ENCODE measurements around the gene PAQR7.

PAQR7 gene

DNA sequence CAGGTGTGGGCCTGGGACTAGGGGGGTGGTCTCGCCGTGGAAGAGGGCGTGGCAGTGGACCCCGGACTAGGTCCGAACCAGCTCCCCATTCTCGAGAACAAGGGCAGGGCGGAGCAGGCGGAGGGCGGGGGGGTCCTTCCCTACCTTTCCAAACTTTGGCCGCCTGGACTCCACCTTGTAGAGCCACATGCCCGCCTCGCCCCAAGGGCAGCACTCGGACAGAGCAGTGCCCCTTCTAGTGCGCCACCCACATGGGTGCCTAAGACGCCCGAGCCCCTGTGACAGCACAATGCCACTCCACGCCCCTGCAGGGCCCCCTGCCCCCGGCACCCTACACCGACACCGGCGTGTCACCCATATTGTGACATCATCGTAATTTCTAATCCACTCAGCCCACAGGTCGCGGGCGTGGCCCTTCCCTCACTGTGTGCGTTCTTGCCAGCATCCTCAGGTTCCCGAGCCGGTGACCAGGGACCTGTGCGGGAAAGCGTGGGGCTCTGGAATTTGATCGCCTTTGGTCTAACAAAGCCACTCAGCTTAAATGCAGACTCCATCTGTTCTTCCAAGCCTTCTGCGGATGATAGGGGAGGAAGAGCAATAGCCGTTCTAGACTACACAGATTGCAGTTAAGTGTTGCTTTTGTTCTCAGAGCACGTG lies 31.3 kb upstream of the PAQR7 start:
- Mint-ChIP-seq H3K4me1 (peaks cover 20% of the 10 kb centered on the region), H3K9me3 (no peaks in the 10 kb centered on the region), H3K4me3 (peak overlapping the region; percentile 93), H3K27ac (peak overlapping the region; percentile 80), H3K36me3 (no peaks in the 10 kb centered on the region), H3K27me3 (no peaks in the 10 kb centered on the region)
- peak; percentile 1 for ATAC-seq

DNA sequence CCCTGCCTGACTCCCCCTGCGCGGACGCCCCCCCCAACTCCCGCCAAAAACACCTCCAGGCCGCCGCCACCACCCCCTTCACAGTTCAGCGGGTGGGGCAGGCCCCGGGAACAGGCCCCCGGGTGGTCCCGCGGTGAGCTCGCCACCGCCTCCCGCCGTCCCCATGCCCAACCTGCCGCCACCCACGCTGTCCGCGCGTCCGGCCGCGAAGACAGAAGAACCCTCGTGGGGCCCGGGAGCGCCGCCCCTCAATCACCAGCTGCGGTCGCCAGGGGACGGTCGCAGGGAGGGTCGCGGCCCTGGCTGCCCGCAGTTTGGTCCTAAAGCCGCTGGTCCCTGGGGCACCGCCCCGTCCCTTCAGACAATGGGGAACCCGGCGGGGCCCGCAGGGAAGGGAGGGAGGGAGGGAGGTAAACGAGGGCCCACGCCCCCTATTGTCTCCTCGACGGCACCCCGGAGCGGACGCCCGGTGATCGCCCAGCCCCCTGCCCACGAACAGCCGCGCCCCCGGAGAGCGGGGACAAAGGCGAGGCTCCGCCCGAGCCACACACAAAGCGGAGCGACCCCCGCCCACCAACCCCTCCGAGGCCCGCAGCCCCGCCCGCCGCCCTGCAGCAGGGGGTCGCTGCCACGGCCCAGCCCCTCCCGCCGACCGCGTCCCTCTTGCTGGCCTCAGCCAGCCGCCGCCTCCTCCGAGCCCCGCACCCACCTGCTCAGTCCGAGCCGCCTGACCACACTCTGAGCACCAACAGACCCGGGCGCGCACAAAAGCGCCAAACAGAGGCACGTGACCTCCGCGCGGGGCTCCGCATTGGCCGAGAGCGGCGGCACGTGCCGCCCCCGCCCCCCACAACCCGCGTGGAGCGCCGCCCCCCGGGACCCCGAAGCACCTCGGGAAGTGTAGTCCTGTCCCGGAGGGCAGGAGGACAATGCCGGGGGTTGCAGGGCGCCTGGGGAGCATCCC lies 30.5 kb upstream of the PAQR7 start, which contains the start of gene STMN1:
Gene STMN1 (minus strand): TSS at position 740 of the 964 bp plus-strand sequence. CDS start 1,743 bp downstream, outside the sequence.
- peak; percentile 84 for ATAC-seq
- Mint-ChIP-seq H3K4me1 (peaks cover 20% of the 10 kb centered on the region), H3K4me3 (peak within 1 kb of the TSS; percentile 93), H3K27me3 (no peaks in the 10 kb centered on the region), H3K9me3 (no peaks in the 10 kb centered on the region), H3K36me3 (peaks cover 7% of the 10 kb centered on the region), H3K27ac (peak within 1 kb of the TSS; percentile 80)

DNA sequence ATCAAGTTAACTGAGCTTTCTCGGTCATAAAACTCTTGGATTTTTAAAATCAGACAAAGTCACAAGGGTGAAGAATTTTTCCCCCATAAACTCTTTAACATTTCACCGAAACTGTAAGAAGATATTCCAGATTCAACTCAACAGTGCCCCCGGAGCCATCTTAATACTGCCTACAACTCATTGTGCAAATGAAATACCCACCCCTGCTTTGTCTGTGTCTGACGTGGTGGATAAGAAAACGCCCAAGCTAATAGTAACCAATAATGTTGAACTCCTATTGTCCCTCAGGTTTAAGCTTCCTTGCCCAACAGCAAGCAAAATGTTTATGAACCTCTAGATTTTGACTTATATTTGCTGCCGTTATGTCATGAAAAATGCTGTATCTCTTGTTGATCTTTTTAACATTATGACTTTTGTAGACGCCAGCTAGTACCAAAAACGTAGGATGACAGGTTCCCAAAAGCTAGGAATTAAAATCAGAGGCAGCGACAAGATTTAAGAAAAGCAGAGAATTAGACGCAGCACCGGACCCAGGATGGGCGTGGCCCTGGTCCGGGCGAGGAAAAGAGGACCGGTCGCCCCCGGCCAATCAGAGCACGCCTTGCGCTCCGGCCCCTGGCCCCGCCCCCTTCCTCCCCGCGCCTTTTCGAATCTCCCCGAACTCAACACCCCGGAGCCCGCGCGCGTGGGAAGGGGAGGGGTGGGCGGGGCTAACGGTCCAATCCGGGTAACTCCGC lies 29.6 kb upstream of the PAQR7 start:
- H3K4me1 Mint-ChIP-seq: peaks cover 20% of the 10 kb centered on the region
- peaks cover 10% of the 10 kb centered on the region for H3K36me3 Mint-ChIP-seq
- H3K4me3 Mint-ChIP-seq: peak overlapping the region; percentile 93
- peak; percentile 92 for ATAC-seq
- H3K9me3 Mint-ChIP-seq: no peaks in the 10 kb centered on the region
- H3K27me3 Mint-ChIP-seq: no peaks in the 10 kb centered on the region
- H3K27ac Mint-ChIP-seq: peak overlapping the region; percentile 80

DNA sequence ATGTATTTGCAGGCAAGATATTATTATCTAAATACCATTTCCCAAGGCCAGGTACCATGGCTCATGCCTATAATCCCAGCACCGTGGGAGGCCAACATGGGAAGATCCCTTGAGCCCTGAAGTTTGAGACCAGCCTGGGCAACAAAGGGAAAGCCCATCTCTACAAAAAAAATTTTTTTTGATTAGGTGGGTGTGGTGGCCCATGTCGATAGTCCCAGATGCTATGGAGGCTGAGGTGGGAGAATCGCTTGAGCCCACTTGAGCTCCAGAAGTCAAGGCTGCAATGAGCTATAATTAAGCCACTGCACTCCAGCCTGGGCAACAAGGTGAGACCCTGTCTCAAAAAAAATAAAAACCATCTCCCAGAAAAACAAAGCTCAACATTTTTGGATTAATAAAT lies 28.5 kb upstream of the PAQR7 start:
- Mint-ChIP-seq H3K4me3 (no peak overlapping the region), H3K27ac (no peak overlapping the region), H3K9me3 (no peaks in the 10 kb centered on the region), H3K27me3 (no peaks in the 10 kb centered on the region), H3K4me1 (peaks cover 20% of the 10 kb centered on the region), H3K36me3 (peaks cover 10% of the 10 kb centered on the region)
- ATAC-seq: no peak

DNA sequence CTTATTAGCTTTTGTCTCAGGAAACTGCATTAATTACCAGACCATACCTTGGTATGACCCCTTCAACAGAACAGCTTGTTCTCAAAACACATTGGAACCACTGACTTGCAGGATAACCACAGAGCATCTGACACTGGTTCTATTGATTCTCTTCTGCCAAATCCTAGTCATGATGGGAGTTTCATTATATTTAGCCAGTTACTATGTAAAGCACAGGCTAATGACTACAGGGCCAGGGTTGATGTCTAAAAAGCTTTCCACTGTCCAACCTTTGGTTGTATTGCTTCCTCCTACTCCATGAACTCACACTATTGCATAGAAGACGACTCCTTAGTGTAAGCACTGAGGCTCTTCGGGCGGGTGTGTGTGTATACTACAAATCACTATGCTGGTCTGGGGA lies 27.0 kb upstream of the PAQR7 start:
- peaks cover 19% of the 10 kb centered on the region for H3K4me1 Mint-ChIP-seq
- H3K27ac Mint-ChIP-seq: no peak overlapping the region
- H3K4me3 Mint-ChIP-seq: no peak overlapping the region
- H3K36me3 Mint-ChIP-seq: peaks cover 20% of the 10 kb centered on the region
- no peaks in the 10 kb centered on the region for H3K27me3 Mint-ChIP-seq
- no peak for ATAC-seq
- H3K9me3 Mint-ChIP-seq: no peaks in the 10 kb centered on the region

DNA sequence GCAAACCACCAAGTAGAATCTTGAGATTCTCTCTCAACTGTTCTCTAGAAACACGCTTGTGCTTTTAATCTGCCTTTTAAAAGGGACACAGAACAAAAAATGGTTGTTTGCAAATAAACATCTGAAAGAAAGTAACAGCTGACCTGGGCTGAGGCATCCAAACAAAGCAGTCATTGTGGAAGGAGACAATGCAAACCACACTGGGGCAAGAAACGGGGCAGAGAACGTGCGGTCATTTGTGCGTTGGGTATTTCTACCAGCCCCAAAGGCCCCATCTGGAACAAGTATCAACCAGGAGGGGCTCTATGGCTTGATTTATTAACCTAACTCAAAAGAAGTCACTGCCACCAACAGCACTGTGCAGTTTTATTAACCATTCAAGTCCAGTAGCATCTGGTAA lies 24.7 kb upstream of the PAQR7 start:
- Mint-ChIP-seq H3K27me3 (no peaks in the 10 kb centered on the region), H3K36me3 (peaks cover 20% of the 10 kb centered on the region), H3K4me1 (peaks cover 16% of the 10 kb centered on the region), H3K4me3 (no peak overlapping the region), H3K27ac (no peak overlapping the region), H3K9me3 (no peaks in the 10 kb centered on the region)
- ATAC-seq: no peak

DNA sequence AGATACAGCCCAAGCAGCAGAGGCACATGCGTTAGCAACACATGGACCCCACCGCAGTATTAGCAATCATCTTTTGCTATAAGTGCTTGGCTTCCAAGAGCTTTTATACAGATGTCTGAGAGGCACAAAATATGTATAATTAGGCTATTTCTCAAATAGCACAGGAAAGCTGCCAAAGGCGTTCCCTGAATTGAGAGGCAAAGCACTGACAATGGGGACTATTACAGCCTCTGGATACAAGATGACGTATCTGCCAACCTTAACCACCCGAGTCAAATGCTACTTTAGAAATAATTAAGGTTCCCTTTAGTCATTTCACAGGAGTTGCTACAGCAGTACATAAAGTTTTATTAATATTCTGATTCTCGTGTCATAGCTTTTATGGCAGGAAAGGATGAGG lies 24.3 kb upstream of the PAQR7 start:
- Mint-ChIP-seq H3K27me3 (no peaks in the 10 kb centered on the region), H3K9me3 (no peaks in the 10 kb centered on the region), H3K27ac (no peak overlapping the region), H3K36me3 (peaks cover 20% of the 10 kb centered on the region), H3K4me1 (peaks cover 15% of the 10 kb centered on the region), H3K4me3 (no peak overlapping the region)
- no peak for ATAC-seq

DNA sequence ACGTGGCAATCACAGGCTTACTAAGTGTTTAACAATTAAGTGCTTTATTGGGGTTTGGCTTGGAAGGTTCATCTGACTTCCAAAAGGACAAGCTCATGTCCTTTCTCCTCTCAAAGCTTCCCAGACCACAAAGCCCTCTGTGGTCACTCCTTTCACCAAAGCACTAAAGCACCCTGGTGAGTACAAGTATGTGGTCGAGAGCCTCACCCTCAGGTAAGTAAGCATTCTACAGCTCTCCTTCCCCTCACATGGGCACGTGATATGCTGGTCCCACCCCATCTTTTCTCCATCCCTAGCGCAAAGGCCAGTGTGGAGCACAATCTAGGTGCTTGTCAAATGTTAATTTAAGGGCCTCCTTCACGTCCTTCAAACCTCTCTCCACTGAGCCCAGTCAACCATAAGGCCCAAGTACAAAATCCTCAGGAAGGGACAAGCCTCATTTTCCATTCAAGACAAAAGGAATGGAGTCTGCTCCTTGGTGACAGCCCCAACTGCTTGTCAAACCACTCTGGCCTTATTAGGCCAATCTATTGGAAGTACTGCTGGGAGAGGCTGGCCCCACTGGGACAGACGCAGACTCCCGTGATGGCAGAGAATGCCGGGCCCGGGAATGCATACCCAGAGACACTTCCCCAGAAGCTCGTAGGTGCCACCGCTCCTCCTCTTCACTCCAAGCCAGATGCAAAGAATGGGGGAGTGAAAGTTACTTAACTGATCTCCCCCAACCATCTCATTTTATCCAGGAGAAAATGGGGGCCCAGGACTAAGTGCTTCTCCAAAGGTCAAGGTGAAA lies 22.9 kb upstream of the PAQR7 start:
- no peaks in the 10 kb centered on the region for H3K9me3 Mint-ChIP-seq

DNA sequence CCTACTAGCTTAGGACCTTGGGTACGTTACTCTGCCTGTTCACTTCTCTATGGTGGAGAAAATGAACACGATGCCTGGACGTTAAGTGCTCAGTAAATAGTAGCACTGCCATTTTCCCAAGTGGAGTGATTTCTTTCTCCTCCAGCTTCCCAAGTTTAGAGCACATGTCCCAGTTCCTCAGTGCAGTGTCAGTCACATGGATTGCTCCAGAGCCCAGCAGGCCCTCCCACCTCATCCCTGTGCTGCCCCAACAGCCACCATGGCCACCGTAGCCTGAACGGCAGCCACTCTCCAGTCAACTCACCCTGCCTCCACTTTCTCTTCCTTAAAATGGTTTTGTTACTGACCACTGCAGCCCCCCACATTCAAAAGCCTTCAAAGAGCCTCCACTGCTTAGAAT lies 22.2 kb upstream of the PAQR7 start:
- H3K4me3 Mint-ChIP-seq: no peak overlapping the region
- no peak overlapping the region for H3K27ac Mint-ChIP-seq
- H3K27me3 Mint-ChIP-seq: no peaks in the 10 kb centered on the region
- no peaks in the 10 kb centered on the region for H3K9me3 Mint-ChIP-seq
- no peak for ATAC-seq
- peaks cover 20% of the 10 kb centered on the region for H3K36me3 Mint-ChIP-seq
- peaks cover 9% of the 10 kb centered on the region for H3K4me1 Mint-ChIP-seq

More for the DNA sequence above, 22.9 kb upstream of the PAQR7 start:
- ATAC-seq: no peak
- Mint-ChIP-seq H3K4me3 (no peak overlapping the region), H3K36me3 (peaks cover 20% of the 10 kb centered on the region), H3K4me1 (peaks cover 9% of the 10 kb centered on the region), H3K27me3 (no peaks in the 10 kb centered on the region), H3K27ac (no peak overlapping the region)

DNA sequence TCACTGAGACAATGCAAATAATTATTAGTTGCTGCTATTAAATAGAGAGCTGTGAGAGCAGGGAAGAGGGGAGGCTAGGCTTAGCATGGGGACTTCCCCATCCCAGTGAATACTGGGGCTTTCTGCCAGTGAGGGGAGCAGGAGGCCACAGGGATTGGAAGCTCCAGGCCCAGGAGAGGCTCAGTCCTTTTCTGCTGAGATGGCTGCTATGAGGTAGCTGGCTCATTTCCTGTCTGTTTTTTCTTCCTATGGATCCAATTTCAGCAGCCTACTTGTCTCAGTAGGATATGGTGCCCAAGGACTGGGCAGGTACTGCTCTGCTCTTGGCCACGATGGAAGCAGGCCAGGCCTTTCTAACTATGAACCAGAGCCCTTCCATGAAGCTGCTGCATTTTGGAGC lies 20.8 kb upstream of the PAQR7 start:
- H3K4me3 Mint-ChIP-seq: no peak overlapping the region

DNA sequence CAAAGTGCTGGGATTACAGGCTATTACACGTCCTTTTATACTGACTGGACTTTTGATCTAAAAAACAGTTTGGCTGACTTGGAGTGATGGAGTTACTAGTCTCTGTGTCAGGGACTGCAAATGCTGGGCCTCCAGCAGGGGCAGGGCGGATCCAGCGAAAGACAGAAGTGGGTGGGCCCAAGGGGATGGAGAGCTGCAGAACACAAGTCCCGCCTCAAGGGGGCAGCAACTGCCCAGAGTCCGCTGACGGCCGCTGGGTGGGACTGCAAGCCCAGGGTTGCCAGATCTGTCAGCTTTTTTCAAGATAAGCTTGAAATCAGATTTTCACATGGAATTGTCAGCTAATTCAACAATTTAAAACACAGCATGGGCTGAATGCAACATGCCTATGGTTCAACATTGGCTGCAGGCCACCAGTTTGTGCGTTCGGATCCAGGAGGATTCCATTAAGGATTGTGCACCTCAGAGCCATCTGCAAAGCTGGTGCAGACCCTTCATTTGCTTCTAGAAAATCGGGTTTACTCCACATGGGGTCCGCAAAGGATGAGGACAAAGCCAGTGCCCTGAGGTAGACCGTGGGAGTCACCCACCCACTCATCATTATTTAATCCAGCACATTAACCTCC lies 20.0 kb upstream of the PAQR7 start:
- Mint-ChIP-seq H3K27me3 (no peaks in the 10 kb centered on the region), H3K4me1 (peaks cover 9% of the 10 kb centered on the region), H3K27ac (peak overlapping the region; percentile 73), H3K4me3 (peak overlapping the region; percentile 11), H3K9me3 (no peaks in the 10 kb centered on the region), H3K36me3 (peaks cover 10% of the 10 kb centered on the region)
- ATAC-seq: peak; percentile 98

More for the DNA sequence above, 20.8 kb upstream of the PAQR7 start:
- ATAC-seq: no peak
- H3K36me3 Mint-ChIP-seq: peaks cover 16% of the 10 kb centered on the region
- H3K4me1 Mint-ChIP-seq: peaks cover 9% of the 10 kb centered on the region
- H3K27me3 Mint-ChIP-seq: no peaks in the 10 kb centered on the region
- no peaks in the 10 kb centered on the region for H3K9me3 Mint-ChIP-seq
- H3K27ac Mint-ChIP-seq: no peak overlapping the region

DNA sequence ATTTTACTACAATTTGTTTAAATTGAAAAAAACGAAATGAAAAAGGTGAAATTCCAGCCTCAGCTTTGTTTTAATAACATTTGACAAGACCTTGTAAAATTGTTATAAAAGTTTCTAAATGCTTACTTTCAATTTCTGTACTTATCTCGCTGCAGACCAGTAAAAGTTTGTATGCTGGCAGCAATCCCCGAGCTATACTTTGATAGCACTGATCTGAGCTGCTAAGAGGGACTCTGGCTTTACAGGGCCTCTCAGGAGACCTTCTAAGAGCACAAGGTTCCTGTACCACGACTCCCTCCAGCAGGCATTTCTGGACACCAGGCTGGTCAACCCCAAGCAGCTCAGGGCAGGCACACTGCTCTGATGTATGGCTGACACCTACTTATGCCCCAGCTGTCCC lies 17.6 kb upstream of the PAQR7 start:
- no peak for ATAC-seq
- H3K4me1 Mint-ChIP-seq: peaks cover 9% of the 10 kb centered on the region
- H3K36me3 Mint-ChIP-seq: peaks cover 5% of the 10 kb centered on the region
- no peak overlapping the region for H3K27ac Mint-ChIP-seq
- no peaks in the 10 kb centered on the region for H3K27me3 Mint-ChIP-seq
- no peak overlapping the region for H3K4me3 Mint-ChIP-seq
- no peaks in the 10 kb centered on the region for H3K9me3 Mint-ChIP-seq

DNA sequence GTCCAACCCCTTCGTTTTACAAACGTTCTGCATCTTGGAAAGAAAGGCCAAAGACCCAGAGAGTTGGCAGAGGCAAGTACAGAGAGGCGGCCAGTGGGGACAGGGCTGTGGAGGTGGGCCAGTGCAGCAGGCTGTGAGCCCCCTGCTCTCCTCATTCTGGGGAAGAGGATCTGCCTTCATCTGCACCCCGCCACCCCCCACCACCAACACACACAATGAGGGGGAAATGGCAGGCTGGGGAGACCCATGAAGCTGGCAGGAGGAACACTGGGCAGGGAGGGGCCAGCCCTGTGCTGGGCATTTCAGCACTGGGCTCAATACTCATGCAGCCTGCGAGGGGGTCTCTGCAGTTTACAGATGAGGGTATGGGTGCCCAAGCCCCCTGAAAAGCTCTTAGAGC lies 16.1 kb upstream of the PAQR7 start:
- Mint-ChIP-seq H3K9me3 (no peaks in the 10 kb centered on the region), H3K27ac (no peak overlapping the region), H3K36me3 (no peaks in the 10 kb centered on the region), H3K27me3 (no peaks in the 10 kb centered on the region), H3K4me1 (peaks cover 9% of the 10 kb centered on the region), H3K4me3 (no peak overlapping the region)
- ATAC-seq: no peak
